Naive thymus-derived CD8-positive, alpha-beta T cell (primary cell): ENCODE measurements around the gene C9orf50. TPM values are rescaled to one million over a fixed set of nuclear protein-coding genes. Genes with fewer than 3 reads are reported as not detected.

Experiments
- ATAC-seq, 2 donors: fragments of 150-1000 bp; cut with Tn5 transposase in 1 of 2; sonication (Bioruptor Pico), chemical (Tn5 transposase) in 1 of 2; 1 replicate in 1 of 2; 2 replicates in 1 of 2; pipeline ENCODE4 v1.10.0; 2021; ENCODE audit warnings: mild to moderate bottlenecking in 2 of 2, moderate library complexity in 2 of 2
- POLR2A ChIA-PET: fragments of 350-600 bp; sonication (Branson Sonifier 250); formaldehyde crosslinking; loops from one replicate; lab custom pipeline; 2021; ENCODE audit warnings: antibody characterized with exemption; lab: Charles Lee
- DNase-seq, 10 donors: peaks; one replicate each; pipeline versions ENCODE4 v3.0.0 to v3.0.0-alpha.2; 2020 to 2022
- H3K27ac Mint-ChIP-seq, 10 donors: one replicate each; pipeline ENCODE4 v1.8.0; 2020 to 2022; ENCODE audit warnings: mild to moderate bottlenecking in 10 of 10, mixed read lengths in 10 of 10, moderate library complexity in 4 of 10, inconsistent platforms in 1 of 10
- H3K27me3 Mint-ChIP-seq, 5 donors: one replicate each; pipeline ENCODE4 v1.8.0; 2021 to 2022; ENCODE audit warnings: mixed read lengths in 5 of 5
- H3K36me3 Mint-ChIP-seq, 3 donors: one replicate each; pipeline ENCODE4 v1.8.0; 2020 to 2022; ENCODE audit warnings: mixed read lengths in 3 of 3, mild to moderate bottlenecking in 2 of 3, inconsistent platforms in 1 of 3
- H3K4me1 Mint-ChIP-seq, 4 donors: one replicate each; pipeline ENCODE4 v1.8.0; 2021 to 2022; ENCODE audit warnings: mixed read lengths in 4 of 4
- H3K4me3 Mint-ChIP-seq, 10 donors: one replicate each; pipeline ENCODE4 v1.8.0; 2020 to 2022; ENCODE audit warnings: mild to moderate bottlenecking in 10 of 10, mixed read lengths in 10 of 10, moderate library complexity in 6 of 10, inconsistent platforms in 1 of 10
- H3K9me3 Mint-ChIP-seq, 9 donors: one replicate each; pipeline ENCODE4 v1.8.0; 2020 to 2022; ENCODE audit warnings: mixed read lengths in 9 of 9, mild to moderate bottlenecking in 3 of 9, inconsistent platforms in 1 of 9, moderate library complexity in 1 of 9
- polyA plus RNA-seq, 3 donors: library from polyadenylated mRNA; unstranded; fragments of 300-500 nt; fragmentation: Illumina TruSeq; gene quantifications; one replicate each; pipeline ENCODE4 v1.2.3, GENCODE V29; 2021
- total RNA-seq, 8 experiments: library from RNA in 2 of 8; stranded (reverse) in 2 of 8; gene quantifications; one replicate each; pipeline ENCODE4 v1.2.3 and lab custom pipeline; 2021 to 2026

Gene C9orf50
- total and polyA plus RNA-seq, 5 experiments from 2014 or later, result not detected

DNA sequence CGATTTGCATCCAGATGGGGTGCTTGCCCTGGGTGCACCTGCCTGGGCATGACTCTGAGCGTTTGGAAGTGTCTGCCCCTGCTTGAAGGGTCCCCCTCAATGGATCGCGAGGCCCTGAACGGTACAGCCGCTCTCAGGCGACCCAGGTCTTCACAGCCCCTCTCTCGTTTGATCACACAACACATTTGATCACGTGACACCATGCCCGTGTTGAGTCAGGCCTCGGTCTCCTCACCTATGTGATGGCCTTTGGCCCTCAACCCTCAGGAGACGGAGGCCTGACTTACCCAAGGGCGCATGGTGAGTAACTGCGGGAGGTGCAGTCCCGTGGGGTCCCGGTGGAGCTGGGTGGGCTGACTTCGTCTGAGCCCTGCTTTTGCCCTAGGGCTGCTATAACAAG is 24.0 kb upstream of the C9orf50 start:
- ATAC-seq (no peak), DNase-seq (no peak)
- Mint-ChIP-seq H3K27me3 (peaks cover 0 to 1% (median 0%) of the 10 kb centered on the region in 5 donors), H3K4me1 (peaks cover 5 to 16% (median 10%) of the 10 kb centered on the region in 4 donors), H3K9me3 (no peaks in the 10 kb centered on the region), H3K27ac (no peak overlapping the region), H3K36me3 (no peaks in the 10 kb centered on the region), H3K4me3 (peak overlapping the region in 2 of 10 donors; percentile 43 to 50)
- POLR2A ChIA-PET, result interaction anchor here (0.5 kb wide), 1 partner anchor 580 kb away, joined by 3 read pairs; no protein-coding TSS in a partner anchor

DNA sequence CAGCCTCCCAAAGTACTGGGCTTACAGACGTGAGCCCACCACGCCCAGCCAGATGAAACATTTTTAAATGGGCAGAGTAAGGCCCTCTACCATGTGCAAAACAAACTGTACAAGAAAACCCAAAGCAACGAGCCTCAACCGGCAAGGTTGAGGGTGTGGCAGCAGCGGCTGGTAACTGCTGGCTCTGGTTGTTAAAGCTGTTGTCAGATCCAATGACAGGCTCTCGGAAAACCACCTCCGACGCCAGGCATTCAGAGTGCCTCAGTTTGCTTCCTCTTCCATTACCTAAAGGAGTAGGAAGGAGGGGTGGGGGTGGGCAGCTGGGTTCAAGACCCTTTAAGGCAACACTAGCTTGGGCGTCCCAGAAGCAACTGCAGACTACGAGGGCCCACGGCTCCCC is 23.5 kb upstream of the C9orf50 start:
- H3K9me3 Mint-ChIP-seq, result no peaks in the 10 kb centered on the region
- H3K27me3 Mint-ChIP-seq, result peaks cover 0 to 1% (median 0%) of the 10 kb centered on the region in 5 donors
- H3K4me3 Mint-ChIP-seq, result peak overlapping the region in 2 of 10 donors; percentile 12 to 24
- no peak overlapping the region for H3K27ac Mint-ChIP-seq
- POLR2A ChIA-PET, result interaction anchor here (1.5 kb wide), 1 partner anchor 18 kb away, joined by 6 read pairs; the partner anchor contains the start of gene NTMT1
- peaks cover 5 to 18% (median 11%) of the 10 kb centered on the region in 4 donors for H3K4me1 Mint-ChIP-seq
- DNase-seq (no peak), ATAC-seq (no peak)
- H3K36me3 Mint-ChIP-seq, result no peaks in the 10 kb centered on the region

DNA sequence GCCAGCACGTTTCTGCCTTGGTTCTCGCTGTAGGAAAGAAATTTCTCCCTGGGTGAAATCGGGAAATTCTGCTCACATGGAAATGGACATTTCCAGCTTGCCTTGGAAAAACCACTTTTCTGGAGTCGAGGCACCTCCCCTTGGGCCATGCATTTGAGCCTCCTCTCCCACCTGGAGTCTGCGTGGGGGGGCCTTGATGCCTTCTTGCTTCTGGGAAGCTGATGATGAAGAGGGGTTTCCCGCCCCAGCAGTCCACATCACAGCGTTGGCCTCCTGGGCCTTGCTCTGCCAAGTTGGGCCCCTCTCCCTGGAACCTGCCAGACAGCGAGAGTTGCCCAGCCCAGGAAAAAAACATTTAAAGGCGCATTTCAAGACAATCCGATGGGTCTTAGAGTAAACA is 22.8 kb upstream of the C9orf50 start:
- DNase-seq (no peak), ATAC-seq (no peak)
- H3K36me3 Mint-ChIP-seq, result no peaks in the 10 kb centered on the region
- H3K27me3 Mint-ChIP-seq, result peaks cover 0 to 1% (median 0%) of the 10 kb centered on the region in 5 donors
- H3K9me3 Mint-ChIP-seq, result no peaks in the 10 kb centered on the region
- peak overlapping the region in 7 of 10 donors; percentile 51 to 90 (median 79) for H3K4me3 Mint-ChIP-seq
- POLR2A ChIA-PET, result interaction anchor here (0.7 to 1.5 kb wide), 3 partner anchors 18 to 323 kb away, joined by 3 to 6 read pairs (median 3); partner anchors contain the start of gene NTMT1
- H3K27ac Mint-ChIP-seq, result peak overlapping the region in 3 of 10 donors; percentile 22 to 96 (median 31)
- peaks cover 5 to 18% (median 11%) of the 10 kb centered on the region in 4 donors for H3K4me1 Mint-ChIP-seq

DNA sequence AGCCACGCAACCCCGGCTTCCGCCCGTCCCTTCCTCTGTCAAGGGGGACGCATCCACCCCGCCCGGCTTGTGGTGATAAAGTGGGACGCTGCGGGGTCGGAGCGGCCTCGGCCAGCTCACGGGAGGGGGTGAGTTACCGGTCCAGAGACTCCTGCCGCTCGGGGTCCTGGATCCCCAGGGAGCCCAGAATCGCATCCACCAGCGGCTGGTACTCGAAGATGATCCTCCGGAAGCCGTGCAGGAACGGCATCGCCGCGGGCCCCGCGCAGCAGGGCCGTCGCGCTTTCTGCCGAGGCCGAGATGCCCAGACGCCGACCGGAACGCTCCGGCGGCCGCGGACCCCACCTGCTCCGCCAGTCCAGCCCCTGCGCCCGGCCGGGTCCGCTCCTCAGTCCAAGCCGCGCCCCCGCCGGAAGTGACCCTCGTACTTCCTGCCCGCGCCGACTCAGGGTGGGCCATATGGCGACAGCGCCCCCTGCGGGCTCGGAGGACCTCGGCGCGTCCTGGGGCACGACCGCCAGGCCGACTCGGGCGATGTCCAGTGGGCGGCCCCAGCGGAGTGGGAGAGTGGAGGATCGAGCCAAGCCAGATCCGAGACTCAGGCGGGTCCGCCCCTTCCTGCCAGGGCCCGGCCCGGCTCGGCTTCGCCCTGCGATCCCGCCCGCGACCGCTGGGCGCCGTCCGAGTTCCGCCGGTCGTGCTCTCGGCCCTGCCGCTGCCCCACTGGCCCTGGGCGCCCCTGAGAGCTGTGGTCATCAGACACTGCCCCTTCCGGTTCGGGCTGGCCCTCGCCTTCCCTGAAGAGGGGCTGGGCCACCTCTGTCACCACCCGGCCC is 21.1 kb upstream of the C9orf50 start, which contains the start of gene ASB6:
TSS of gene ASB6 (minus strand) at position 402 of the 836 bp plus-strand sequence. CDS start at position 250, 152 bp downstream.
- no peaks in the 10 kb centered on the region for H3K27me3 Mint-ChIP-seq
- H3K27ac Mint-ChIP-seq, result peak within 1 kb of the TSS; percentile 76 to 96 (median 90)
- H3K4me3 Mint-ChIP-seq, result peak within 1 kb of the TSS; percentile 78 to 90 (median 84)
- peaks cover 10 to 22% (median 20%) of the 10 kb centered on the region in 4 donors for H3K4me1 Mint-ChIP-seq
- DNase-seq (peak; percentile 72 to 96 (median 89)), ATAC-seq (peak; percentile 84 to 86)
- POLR2A ChIA-PET, result interaction anchor here (0.6 to 7.1 kb wide), 4 partner anchors 14 to 1392 kb away, joined by 3 to 51 read pairs (median 4); partner anchors contain the start of gene NTMT1
- H3K9me3 Mint-ChIP-seq, result no peaks in the 10 kb centered on the region
- peaks cover 0 to 11% (median 2%) of the 10 kb centered on the region in 3 donors for H3K36me3 Mint-ChIP-seq

DNA sequence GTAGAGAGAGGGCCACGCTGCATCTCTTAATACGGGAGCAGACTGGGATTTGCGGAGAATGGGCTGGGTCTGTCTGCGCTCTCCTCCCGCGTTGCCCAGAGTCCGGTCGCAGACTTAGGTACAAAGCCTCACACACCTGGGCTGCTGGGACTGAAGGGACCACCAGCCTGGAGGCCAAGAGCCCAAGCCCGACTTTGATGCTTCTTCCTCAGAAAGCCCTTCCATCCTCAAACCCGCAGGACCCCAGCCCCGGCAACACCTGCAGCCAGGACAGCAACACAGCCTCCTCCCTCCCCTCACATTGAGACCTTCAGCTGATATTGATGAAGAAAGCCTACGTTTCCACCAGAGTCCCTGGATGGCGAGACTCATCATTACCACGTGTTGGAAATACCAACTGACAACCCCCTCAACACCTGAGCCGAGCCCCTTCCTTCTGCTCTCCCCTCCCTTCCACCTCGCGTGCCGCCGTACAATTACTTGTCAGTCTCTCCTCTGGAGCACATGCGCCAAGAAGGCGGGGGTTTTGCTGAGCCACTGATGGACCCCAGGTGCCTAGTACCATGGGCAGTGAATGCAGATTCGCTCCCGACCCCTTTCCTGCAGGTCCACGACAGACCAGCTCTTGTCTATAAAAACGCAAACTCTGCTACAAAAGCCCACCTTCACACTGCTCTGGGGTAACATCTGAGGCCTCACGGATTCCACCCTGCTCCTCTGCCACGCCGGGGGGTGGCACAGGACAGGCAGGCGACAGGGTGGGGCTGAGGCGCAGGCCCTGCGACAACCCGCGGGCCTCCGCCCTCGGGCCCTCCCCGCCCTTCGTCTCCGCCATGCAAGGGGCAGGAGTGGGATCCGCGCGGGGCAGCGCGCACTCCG is 20.2 kb upstream of the C9orf50 start:
- Mint-ChIP-seq H3K4me3 (peak overlapping the region; percentile 78 to 89 (median 83)), H3K27me3 (no peaks in the 10 kb centered on the region), H3K4me1 (peaks cover 10 to 22% (median 20%) of the 10 kb centered on the region in 4 donors), H3K27ac (peak overlapping the region; percentile 47 to 93 (median 82)), H3K36me3 (peaks cover 0 to 14% (median 2%) of the 10 kb centered on the region in 3 donors), H3K9me3 (no peaks in the 10 kb centered on the region)
- peak; percentile 58 to 60 for ATAC-seq
- POLR2A ChIA-PET, result interaction anchor here (0.6 to 7.1 kb wide), 5 partner anchors 13 to 442 kb away, joined by 3 to 51 read pairs (median 3); partner anchors contain the start of genes NTMT1 and TOR1B
- peak in 1 of 10 donors; percentile 28 for DNase-seq

DNA sequence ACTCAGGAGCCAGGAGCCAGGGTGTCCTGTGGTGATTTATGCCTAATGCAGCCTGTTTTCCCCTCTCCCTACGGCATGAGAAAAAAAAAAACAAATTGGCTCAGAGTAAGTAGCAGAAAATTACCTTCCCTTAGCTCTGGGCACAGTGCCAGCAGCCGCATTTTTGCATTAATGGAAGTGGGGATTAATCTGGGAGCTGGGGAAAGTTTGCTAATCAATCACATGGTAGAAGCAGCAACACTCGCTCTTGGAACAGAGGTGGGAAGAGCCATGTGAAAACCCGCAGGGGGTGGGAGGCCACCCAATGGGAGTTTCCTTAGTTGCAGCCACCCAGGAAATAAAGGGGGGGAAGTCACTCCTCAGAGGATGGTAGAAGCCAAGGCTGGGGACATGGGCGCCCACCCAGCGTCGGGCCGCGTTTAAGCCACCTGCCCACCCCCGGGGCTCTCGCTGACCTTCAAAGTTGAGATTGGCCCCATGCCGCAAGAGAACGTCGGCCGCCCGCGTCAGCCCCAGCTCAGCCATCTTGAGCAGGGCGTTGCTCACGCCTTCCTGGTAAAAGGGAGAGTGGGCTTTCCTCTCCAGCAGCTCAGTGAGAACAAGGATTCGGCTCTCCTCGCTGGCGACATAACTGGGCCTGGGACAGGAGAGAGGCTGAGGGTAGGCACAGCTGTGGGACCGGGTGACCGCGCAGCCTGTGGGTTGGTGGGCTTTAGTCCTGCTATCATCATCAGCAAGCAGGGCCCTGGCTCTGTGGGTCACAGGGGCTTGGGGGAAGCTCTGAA is 19.4 kb upstream of the C9orf50 start:
- Mint-ChIP-seq H3K27me3 (no peaks in the 10 kb centered on the region), H3K4me1 (peaks cover 10 to 22% (median 20%) of the 10 kb centered on the region in 4 donors), H3K27ac (peak overlapping the region in 9 of 10 donors; percentile 28 to 93 (median 75)), H3K36me3 (peaks cover 0 to 22% (median 2%) of the 10 kb centered on the region in 3 donors), H3K4me3 (peak overlapping the region; percentile 78 to 89 (median 83)), H3K9me3 (no peaks in the 10 kb centered on the region)
- DNase-seq (no peak), ATAC-seq (no peak)
- POLR2A ChIA-PET, result interaction anchor here (1.2 to 7.1 kb wide), 3 partner anchors 12 to 163 kb away, joined by 3 to 51 read pairs (median 5); partner anchors contain the start of genes NTMT1 and TOR1B

DNA sequence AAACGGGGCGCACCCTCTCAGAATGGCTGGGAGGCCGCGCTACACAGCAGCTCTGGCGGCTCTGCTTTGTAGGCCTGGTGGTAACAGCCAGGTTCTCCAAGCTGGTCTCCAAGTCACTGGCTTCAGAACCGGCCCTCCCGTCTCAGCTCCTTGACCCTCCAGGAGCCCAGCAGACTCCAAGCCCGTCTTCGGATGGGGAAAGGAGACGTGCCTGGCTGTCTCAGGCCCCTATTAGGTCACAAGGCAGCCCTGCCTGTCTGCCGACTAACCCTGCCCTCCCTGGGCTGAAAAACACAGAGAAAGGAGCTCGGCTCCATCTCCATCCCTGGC is 18.8 kb upstream of the C9orf50 start:
- POLR2A ChIA-PET, result interaction anchor here (1.6 to 7.1 kb wide), 2 partner anchors 12 to 164 kb away, joined by 5 to 51 read pairs; partner anchors contain the start of genes NTMT1 and TOR1B
- peaks cover 0 to 28% (median 5%) of the 10 kb centered on the region in 3 donors for H3K36me3 Mint-ChIP-seq
- H3K27me3 Mint-ChIP-seq, result no peaks in the 10 kb centered on the region
- H3K27ac Mint-ChIP-seq, result peak overlapping the region in 5 of 10 donors; percentile 28 to 72 (median 62)
- DNase-seq (no peak), ATAC-seq (no peak)
- H3K4me3 Mint-ChIP-seq, result peak overlapping the region; percentile 43 to 89 (median 82)
- peaks cover 12 to 22% (median 21%) of the 10 kb centered on the region in 4 donors for H3K4me1 Mint-ChIP-seq
- H3K9me3 Mint-ChIP-seq, result no peaks in the 10 kb centered on the region

DNA sequence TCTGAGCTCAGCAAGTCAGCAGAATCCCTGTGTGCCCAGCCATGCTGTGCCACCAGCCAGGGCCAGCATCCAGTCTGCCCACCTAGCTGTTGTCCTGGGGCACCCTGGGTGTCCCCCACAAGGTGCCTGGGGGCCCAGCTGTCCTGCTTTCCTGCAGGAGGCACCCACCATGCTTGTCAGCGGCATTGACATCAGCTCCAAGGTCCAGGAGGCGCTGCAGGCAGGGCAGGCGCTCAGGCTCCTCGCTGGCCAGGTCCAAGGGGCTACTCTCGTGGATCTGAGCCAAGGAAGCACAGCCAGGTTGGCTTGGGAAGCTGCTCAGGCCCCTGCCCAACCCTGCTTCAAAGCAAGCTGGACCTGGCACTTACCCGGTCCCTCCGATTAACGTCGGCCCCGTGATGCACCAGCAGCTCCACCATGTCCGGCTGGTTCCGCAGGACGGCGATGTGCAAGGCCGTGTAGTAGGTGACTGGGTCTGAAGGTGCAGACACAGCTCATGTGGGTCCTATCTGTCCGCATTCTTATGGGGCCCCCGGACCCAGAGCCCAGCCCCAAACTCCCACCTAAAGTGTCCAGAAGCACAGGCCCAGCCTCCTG is 18.2 kb upstream of the C9orf50 start:
- H3K9me3 Mint-ChIP-seq, result no peaks in the 10 kb centered on the region
- peaks cover 0 to 30% (median 5%) of the 10 kb centered on the region in 3 donors for H3K36me3 Mint-ChIP-seq
- H3K4me1 Mint-ChIP-seq, result peaks cover 12 to 22% (median 21%) of the 10 kb centered on the region in 4 donors
- H3K27me3 Mint-ChIP-seq, result no peaks in the 10 kb centered on the region
- DNase-seq (no peak), ATAC-seq (no peak)
- H3K4me3 Mint-ChIP-seq, result no peak overlapping the region
- H3K27ac Mint-ChIP-seq, result peak overlapping the region in 1 of 10 donors; percentile 60
- POLR2A ChIA-PET, result interaction anchor here (1.6 to 7.1 kb wide), 2 partner anchors 11 to 165 kb away, joined by 5 to 51 read pairs; partner anchors contain the start of genes NTMT1 and TOR1B

DNA sequence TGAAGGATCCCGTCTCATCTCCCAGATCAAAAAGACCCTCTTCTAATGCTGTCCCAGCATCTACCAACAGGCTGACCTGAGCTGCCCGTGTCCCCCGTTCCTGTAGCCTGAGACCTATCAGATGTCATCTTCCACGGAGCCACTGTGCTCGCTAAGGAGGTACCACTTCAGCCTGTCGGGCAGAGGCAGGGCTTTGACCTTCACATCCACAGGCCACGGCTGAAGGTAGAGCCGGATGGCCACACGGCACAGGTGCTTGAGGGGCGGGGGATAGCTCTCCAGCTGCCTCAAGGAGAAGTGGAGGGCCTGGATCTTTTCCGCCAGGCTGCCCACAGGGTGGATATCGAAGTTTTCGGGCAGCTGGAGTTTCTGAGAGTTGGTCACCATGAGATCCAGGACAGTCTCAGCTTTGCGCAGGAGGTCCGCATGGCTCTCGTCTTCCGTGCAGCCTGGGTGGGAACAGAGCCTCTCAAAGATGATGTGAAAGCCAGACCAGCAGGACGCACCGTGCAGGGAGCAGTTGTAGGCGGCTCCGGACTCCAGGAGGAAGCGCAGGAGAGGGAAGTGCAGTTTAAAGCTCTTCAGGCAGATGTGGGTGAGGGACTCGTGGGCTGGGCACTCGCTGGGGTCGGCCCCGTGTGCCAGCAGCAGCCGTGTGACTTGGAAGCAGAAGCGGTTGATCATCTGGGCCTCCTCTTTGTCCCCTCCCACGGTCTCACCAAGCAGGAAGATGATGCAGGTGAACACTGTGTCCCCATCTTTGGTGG is 17.0 kb upstream of the C9orf50 start:
- peaks cover 12 to 22% (median 22%) of the 10 kb centered on the region in 4 donors for H3K4me1 Mint-ChIP-seq
- no peaks in the 10 kb centered on the region for H3K9me3 Mint-ChIP-seq
- no peak for ATAC-seq
- no peaks in the 10 kb centered on the region for H3K27me3 Mint-ChIP-seq
- POLR2A ChIA-PET, result interaction anchor here (7.1 kb wide), 1 partner anchor 10 kb away, joined by 51 read pairs; the partner anchor contains the start of gene NTMT1
- DNase-seq, result no peak
- peak overlapping the region in 8 of 10 donors; percentile 26 to 71 (median 43) for H3K27ac Mint-ChIP-seq
- H3K36me3 Mint-ChIP-seq, result peaks cover 0 to 43% (median 5%) of the 10 kb centered on the region in 3 donors
- peak overlapping the region in 5 of 10 donors; percentile 20 to 66 (median 47) for H3K4me3 Mint-ChIP-seq

DNA sequence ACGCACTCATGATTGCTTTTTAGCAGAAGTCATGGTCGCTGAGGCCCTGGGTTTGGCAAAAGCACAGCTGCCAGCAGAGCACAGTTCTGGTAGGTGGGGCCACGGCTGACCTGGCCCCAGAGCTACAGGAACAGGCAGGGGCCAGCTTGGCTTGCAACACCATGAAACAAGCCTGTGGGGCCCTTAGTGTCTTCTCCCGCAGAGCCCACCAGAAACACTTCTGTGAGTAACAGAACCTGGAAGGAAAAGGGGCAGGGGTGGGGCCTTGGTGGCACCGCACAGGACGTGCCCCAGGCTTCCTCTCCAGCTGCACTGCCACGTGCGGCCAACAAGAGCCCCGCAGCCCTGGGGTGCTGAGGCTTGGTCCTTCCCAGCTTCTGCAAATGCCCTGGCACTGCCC is 16.2 kb upstream of the C9orf50 start:
- H3K36me3 Mint-ChIP-seq, result peaks cover 0 to 49% (median 5%) of the 10 kb centered on the region in 3 donors
- ATAC-seq, result no peak

More for the DNA sequence above, 16.2 kb upstream of the C9orf50 start:
- no peak overlapping the region for H3K4me3 Mint-ChIP-seq
- POLR2A ChIA-PET, result interaction anchor here (7.1 kb wide), 1 partner anchor 9 kb away, joined by 51 read pairs; the partner anchor contains the start of gene NTMT1
- no peak for DNase-seq
- peaks cover 17 to 29% (median 23%) of the 10 kb centered on the region in 4 donors for H3K4me1 Mint-ChIP-seq
- no peaks in the 10 kb centered on the region for H3K9me3 Mint-ChIP-seq
- H3K27me3 Mint-ChIP-seq, result no peaks in the 10 kb centered on the region
- peak overlapping the region in 3 of 10 donors; percentile 24 to 56 (median 35) for H3K27ac Mint-ChIP-seq
